Activated T-cell treated with anti-CD3 and anti-CD28 coated beads, Interleukin-2, amount 50 U/mL, for 48 hours (primary cell): Measurements from ENCODE around the gene DIPK1B.

ENCODE experiments used
- DNase-seq, 2 experiments: peaks; one replicate each; pipeline ENCODE4 v3.0.0-alpha.2; 2020

Gene DIPK1B

GRCh38 chr9:136711751-136712689, at the start of gene DIPK1B:
DIPK1B (plus strand) TSS chr9:136712572; CDS start chr9:136712666, 94 bp downstream.
- DNase-seq = no peak

GRCh38 chr9:136662656-136663581, 49.5 kb upstream of the DIPK1B start, which contains the start of gene EGFL7:
EGFL7 (plus strand) TSS chr9:136662916; CDS start chr9:136668283, 5,367 bp downstream.
- no peak for DNase-seq

GRCh38 chr9:136664000-136664915, 48.1 kb upstream of the DIPK1B start:
- DNase-seq = peak in 1 of 2 experiments; percentile 21

GRCh38 chr9:136665111-136665703, 47.2 kb upstream of the DIPK1B start:
- DNase-seq = peak in 1 of 2 experiments; percentile 63

GRCh38 chr9:136665704-136666371, 46.5 kb upstream of the DIPK1B start:
- no peak for DNase-seq

GRCh38 chr9:136666372-136667213, 45.8 kb upstream of the DIPK1B start:
- DNase-seq = no peak

- DNase-seq = no peak
Observed at GRCh38 chr9:136667214-136667939, 45.0 kb upstream of the DIPK1B start.

GRCh38 chr9:136667940-136668760, 44.2 kb upstream of the DIPK1B start:
- no peak for DNase-seq

GRCh38 chr9:136668983-136669790, 43.2 kb upstream of the DIPK1B start:
- no peak for DNase-seq

GRCh38 chr9:136669791-136670464, 42.4 kb upstream of the DIPK1B start:
- DNase-seq = no peak

- no peak for DNase-seq
Observed at GRCh38 chr9:136670576-136671253, 41.7 kb upstream of the DIPK1B start.

GRCh38 chr9:136671254-136671614, 41.1 kb upstream of the DIPK1B start:
- no peak for DNase-seq

- peak; percentile 71 to 72 for DNase-seq
Observed at GRCh38 chr9:136671646-136672430, 40.5 kb upstream of the DIPK1B start.

- DNase-seq = no peak
Observed at GRCh38 chr9:136672431-136673087, 39.8 kb upstream of the DIPK1B start.
